Activated CD8-positive, alpha-beta memory T cell treated with anti-CD3 and anti-CD28 coated beads, Interleukin-2, amount 50 U/mL, for 4 hours (primary cell): ENCODE measurements around the gene NGFR.

Source experiments
- DNase-seq: peaks from one replicate; pipeline ENCODE4 v3.0.0-alpha.2; 2020

NGFR gene, protein sequence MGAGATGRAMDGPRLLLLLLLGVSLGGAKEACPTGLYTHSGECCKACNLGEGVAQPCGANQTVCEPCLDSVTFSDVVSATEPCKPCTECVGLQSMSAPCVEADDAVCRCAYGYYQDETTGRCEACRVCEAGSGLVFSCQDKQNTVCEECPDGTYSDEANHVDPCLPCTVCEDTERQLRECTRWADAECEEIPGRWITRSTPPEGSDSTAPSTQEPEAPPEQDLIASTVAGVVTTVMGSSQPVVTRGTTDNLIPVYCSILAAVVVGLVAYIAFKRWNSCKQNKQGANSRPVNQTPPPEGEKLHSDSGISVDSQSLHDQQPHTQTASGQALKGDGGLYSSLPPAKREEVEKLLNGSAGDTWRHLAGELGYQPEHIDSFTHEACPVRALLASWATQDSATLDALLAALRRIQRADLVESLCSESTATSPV

GRCh38 chr17:49494986-49495841, at the start of gene NGFR:
TSS of gene NGFR (plus strand) at chr17:49495293. CDS start at chr17:49495418, 125 bp downstream.
- DNase-seq: peak; percentile 62

GRCh38 chr17:49445591-49445990, 49.5 kb upstream of the NGFR start:
- no peak for DNase-seq

GRCh38 chr17:49447628-49448302, 47.3 kb upstream of the NGFR start:
- no peak for DNase-seq

- no peak for DNase-seq
Measured at GRCh38 chr17:49450181-49450580, 44.9 kb upstream of the NGFR start.

DNA sequence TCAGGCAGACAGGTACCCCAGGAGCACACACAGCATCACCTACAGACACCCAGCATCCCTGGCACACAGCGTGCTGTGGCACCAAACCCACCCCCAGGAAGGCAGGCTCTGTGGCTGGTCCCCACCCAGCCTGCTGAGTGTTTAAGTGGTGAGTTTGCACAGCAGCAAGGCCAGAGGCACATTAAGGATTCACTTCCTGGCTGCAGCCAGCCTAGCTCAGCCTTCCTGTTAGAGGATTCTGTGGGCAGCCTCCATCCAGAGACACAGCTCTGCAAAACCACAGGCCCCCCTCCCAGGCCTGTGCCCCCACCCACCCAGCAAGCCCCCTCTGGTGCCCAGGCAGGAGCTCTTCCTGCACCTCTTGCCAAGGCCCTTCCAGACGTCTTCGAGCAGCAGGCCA, 44.4 kb upstream of the NGFR start:
- DNase-seq: no peak

DNA sequence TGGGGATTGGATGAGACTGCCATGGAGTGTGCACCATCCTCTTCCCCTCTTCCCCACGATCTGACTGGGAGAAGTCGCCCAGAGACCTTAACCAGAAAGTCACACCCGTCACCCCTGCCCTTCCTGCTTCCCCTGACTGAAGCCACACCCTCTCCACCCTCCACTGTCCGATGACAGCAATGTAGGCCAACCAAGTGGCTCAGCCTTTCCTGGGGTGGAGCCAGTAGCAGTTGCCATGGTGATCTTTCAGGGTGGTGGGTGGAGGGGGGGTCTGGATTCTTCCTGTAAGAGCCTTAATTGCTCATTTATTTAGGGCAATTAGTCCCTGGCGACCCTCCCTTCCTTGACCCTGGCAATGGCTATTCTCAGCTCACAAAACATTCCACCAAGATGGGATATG, 42.9 kb upstream of the NGFR start:
- no peak for DNase-seq

DNA sequence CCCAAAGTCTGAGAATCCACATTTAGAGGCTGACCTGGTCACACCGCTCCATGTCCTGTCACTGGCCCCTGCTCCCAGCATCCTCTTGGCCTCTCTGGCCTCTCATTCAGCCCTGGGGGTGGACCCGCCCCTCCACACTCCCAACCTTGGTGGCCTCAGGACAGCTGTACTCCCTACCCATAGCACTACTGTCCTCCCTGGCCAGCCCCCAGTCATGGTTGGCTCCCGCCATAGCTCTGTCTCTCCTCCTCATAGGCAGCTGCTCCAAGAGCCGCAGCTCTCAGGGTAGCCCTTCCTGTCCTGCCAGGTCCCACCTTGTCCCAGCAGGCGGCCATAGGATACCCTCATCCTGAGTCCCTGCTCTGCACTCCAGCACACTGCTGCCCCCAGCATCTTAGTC, 42.4 kb upstream of the NGFR start:
- no peak for DNase-seq

DNA sequence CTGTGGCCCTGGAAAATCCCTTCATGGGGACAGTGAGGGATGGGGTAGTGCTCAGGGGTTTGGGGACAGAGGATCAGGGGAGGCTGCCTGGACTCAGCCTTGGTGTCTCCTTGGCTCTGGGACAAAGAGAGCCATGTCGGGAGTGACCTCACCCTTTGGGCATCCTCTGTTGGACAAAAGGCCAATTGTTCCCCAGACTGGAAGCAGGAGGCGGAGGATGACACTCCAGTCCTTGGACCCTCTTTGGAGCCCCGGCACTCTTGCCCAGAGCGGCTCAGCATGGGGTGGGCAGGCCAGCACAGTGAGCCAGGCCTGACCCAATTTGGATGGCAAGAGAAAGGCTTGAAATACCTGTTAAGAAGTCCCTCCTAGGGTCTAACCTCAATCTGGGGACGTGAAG, 41.0 kb upstream of the NGFR start:
- DNase-seq: no peak

DNA sequence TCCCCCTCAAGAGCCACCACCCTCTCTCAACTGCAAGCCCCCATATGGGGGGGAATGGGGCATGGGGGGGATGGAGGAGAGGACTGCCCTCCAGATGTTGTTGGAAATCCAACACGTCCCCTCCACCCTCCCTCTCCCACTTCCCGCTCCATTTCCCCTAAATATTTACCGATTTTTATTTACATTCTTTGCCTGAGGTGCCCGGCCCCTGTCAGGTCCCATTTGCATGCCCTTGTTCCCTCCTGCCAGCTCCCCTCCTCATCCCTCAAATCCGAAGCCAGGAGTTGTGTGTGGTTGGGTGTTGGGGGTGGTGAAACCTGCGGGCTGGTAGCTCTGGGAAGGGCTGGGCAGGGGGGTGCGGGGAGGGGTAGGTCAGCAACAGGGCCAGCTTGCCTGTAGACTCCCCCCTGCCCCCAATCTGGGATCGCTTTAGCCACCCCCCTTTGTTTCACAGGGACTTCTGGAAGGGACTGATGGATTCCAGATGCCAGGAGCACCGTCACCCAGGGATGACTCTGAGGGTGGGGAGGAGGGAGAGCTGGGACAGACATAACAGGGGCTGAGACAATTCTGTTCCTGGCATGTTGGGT, 39.7 kb upstream of the NGFR start:
- DNase-seq: no peak

DNA sequence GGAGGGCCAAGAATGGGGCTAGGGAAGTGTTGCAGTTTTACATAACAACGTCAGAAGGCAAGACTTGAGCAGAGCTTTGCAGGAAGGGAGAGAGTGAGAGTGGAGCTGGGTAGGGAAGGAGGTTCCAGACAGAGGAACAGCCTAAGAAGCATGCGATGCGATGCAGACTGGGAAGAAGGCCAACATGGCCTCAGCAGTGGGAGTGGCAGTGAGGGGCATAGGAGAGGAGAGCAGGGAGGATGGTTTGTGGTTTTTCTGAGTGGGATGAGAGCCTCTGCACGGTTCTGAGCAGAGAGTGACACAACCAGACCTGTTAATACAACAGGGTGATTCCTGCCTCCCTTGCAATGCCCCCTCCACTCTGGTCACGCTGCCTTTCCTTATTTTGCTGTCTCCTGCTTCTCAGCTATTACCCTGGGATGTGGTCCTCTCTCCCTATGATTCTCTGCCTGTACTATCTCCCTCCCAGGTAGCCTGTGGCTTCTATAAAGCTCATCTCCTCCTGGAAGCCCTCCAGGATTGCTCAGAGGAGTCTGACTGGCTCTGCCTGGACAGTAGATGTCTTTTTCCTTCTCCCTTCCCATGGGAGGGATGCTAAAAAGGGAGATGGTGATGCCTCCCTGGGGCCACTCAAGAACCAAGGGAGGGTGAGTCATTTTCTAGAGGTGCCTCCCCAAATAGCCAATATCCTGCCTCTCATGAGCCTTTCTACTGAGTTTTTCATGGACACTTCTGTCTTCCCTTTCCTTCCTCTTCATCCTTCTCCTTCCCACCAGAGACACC, 38.7 kb upstream of the NGFR start:
- no peak for DNase-seq

DNA sequence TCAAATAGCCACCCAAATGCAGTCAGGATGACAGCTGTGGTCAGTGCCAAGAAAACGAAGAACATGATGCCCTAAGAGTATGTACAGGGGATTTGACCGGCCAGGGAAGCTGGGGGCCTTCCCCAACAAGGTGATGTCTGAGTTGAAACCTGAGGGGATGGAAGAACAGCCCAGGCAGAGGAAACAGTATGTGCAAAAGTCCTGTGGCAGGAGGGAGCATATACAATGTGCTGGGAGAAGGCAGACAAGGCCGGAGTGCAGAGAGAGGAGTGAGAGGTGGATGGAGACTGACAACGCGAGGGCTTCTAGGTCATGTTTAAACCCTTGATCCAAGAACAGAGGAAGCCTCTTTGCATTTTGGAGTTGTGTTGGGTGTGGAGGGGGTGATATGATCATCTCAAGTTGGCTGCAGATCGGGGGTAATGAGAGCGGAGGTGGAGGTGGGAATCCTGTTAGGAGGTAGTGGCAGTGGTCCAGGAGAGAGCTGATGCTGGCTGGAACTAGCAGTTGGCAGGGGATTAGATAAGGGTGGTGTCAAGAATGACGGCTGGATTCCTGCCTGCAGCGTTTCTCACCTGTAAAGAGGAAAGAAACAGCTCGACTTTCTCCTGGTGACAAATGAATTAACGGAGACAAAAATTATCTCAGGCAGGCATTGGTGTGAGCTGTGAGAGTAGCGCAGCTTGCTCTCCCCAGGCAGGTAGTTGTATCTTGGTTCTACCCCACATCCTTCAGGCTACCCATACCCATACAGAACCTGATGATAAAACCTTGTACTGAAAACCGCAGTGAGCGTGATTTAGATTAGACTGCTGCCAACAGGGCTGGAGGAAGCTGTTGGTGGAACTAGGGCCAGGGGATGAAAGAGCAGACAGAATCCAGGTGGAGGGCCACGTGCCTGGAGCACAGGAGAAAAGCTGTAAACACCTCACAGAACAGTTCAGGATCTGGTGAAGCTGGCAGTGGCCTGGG, 37.2 kb upstream of the NGFR start:
- DNase-seq: no peak

DNA sequence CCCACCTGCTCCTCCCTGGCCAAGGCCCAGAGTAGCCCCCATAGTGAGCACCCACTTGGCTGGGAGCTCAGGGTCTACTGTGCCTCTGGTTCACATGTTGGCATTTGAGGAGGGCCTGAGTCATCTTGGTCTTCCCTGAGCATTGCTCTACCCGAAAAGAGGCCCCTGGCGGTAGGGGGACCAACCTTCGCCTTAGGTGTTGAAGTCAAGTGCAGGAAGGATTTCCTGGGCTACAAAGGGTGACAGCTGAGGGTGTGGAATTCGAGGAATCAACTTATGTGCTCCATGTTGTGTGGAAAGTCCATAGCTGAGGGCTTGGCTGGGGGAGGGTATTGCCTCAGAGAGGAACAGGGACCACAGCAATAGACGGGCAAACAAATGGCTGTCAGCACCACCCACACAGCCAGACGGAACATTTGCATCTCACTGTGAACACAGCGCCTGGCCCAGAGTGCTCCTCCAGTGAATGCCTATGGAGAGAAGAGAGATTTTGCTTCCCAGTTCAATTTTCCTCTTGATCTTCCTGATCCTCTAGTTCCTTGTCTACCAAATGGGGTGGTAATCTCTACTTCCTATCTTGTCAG, 35.6 kb upstream of the NGFR start:
- no peak for DNase-seq

DNA sequence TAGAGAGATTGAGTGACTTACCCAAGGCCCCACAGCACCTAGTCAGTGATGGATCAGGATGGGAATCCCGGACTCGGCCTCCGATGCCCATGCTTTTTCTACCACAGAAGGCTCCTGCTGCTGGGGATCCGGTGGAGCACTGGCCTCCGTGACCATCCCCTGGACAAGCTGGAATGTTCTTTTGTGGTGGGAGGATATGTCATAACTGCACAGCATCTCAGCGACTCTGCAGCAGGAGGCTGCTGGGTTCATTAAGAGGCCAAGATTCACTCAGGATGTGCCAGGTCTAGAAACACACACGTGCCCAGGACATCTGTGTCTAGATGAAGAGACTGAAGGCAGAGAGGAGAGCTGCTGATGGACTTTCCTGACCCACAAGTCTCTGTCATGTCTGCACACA, 34.7 kb upstream of the NGFR start:
- no peak for DNase-seq

GRCh38 chr17:49461580-49461979, 33.5 kb upstream of the NGFR start:
- no peak for DNase-seq

DNA sequence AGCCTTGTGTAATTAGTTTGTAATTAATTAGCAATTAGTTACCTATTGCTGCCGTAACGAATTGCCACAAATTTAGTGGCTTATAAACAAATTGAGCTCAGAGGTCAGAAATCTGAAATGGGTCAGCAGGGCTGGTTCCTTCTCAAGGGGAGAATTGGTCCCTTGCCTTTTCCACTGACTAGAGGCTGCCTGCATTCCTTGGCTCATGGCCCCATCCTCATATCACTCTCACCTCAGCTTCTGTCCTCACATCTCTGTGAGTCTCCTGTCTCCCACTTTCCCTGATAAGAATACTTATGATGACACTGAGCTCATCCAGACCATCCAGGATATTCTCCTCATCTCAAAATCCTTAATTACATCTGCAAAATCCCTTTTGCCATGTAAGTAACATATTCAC, 31.0 kb upstream of the NGFR start:
- no peak for DNase-seq

DNA sequence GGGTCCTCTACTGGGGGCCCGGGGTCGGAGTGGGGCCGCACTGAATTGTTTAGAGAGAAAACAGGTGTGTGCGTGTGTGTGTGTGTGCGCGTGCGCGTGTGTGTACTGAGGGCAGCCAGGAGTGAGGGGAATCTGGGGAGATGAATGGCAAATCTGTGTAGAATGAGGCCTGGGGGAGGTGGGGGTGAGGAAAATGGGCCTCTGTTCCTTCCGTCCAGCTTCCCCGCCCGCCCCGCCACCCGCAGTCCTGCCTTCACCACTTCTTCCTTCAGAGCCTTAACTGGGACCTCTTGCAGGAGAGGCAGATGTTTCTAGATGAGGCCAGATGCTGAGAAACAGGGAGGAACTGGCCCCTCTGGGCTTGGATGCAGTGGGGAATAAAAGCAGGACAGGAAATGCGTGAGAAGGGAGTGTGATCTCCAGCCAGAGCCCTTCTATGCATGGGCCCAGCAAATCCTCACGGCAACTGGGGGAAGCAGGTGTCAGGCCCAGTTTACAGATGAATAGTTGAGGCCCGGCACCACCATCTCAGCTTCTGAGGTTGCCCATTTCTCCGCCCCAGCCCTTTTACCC, 29.7 kb upstream of the NGFR start:
- DNase-seq: no peak

DNA sequence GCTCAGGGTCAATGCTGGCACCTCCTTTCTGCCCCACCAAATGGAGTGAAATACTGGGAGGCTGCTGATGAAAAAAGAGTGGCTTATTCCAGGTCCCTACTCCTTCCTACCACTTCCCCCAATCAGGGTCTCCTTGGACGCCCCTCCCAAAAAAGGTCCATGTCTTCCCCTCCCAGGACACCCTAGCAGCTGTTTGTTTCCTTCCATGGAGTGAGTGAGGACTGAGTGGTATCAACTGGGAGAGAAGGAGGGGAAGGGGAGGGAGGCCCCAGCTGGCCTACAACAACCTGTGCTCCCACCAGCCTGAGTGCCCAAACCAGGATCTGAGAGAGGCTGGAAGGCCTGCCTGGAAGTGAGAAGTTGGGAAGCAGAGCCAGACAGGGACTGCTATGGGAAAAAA, 28.7 kb upstream of the NGFR start:
- DNase-seq: no peak

DNA sequence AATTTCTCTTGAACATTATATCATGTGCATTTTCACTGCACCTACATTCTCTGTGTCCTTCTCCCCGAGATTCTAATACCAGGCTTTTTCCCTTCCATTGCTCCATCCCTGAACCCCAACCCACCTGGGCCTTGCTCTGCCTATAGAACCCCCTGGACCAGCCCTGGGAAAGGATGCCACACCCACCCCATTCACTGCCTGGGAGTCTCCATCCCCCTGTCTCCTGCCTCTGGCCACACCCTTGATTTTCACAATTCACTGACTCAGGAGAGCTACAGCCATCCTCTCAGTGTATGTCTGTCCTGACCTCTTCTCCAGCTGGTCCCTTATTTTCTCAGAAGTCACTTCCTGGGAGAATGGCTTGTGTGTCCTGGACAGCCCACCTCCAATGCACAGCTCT, 27.9 kb upstream of the NGFR start:
- no peak for DNase-seq

- no peak for DNase-seq
Measured at GRCh38 chr17:49468811-49469385, 26.2 kb upstream of the NGFR start.
